Measurements from ENCODE around the gene TOMM7.

- TF ChIP-seq, protein P1, sequence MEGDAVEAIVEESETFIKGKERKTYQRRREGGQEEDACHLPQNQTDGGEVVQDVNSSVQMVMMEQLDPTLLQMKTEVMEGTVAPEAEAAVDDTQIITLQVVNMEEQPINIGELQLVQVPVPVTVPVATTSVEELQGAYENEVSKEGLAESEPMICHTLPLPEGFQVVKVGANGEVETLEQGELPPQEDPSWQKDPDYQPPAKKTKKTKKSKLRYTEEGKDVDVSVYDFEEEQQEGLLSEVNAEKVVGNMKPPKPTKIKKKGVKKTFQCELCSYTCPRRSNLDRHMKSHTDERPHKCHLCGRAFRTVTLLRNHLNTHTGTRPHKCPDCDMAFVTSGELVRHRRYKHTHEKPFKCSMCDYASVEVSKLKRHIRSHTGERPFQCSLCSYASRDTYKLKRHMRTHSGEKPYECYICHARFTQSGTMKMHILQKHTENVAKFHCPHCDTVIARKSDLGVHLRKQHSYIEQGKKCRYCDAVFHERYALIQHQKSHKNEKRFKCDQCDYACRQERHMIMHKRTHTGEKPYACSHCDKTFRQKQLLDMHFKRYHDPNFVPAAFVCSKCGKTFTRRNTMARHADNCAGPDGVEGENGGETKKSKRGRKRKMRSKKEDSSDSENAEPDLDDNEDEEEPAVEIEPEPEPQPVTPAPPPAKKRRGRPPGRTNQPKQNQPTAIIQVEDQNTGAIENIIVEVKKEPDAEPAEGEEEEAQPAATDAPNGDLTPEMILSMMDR (IDR thresholded peaks at IDR 0.05), result peak in 2 of 6 experiments; percentile 80 to 91
- no peak for TF ChIP-seq POLR2A (IDR thresholded peaks at IDR 0.05)
Observed at GRCh38 chr7:22853674-22854157, 31.1 kb upstream of the TOMM7 start.
